Fibroblast of pulmonary artery (primary cell): ENCODE results near the gene AP3B1.
A peak's percentile ranks its signal among the peaks of the same experiment; 100 is the strongest.

ENCODE experiments used
- DNase-seq: peaks from one replicate; pipeline ENCODE4 v3.0.0-alpha.2; 2010; ENCODE audit warnings: low read depth
- H3K4me3 ChIP-seq: replicated peaks from 2 replicates; pipeline ENCODE4 v1.5.1; 2011; ENCODE audit warnings: low read depth, mild to moderate bottlenecking, control low read depth, low read length, moderate library complexity
- CTCF ChIP-seq: IDR thresholded peaks from 2 replicates; pipeline ENCODE4 v1.5.1; 2011; ENCODE audit warnings: mild to moderate bottlenecking, control low read depth, low read length, inconsistent platforms; ENCODE audit errors: missing control alignments

AP3B1 gene

GRCh38 chr5:78016863-78017529 is 277.5 kb downstream of the AP3B1 start:
- TF ChIP-seq CTCF: no peak
- DNase-seq: no peak
- H3K4me3 ChIP-seq: no peak overlapping the region

- peak; percentile 17 for TF ChIP-seq CTCF
- peak overlapping the region; percentile 15 for H3K4me3 ChIP-seq
- DNase-seq: peak; percentile 80
These were observed 284.5 kb downstream of the AP3B1 start for GRCh38 chr5:78009937-78010527.

- peak; percentile 68 for DNase-seq
- H3K4me3 ChIP-seq: no peak overlapping the region
- peak; percentile 91 for TF ChIP-seq CTCF
These were observed 286.0 kb downstream of the AP3B1 start for GRCh38 chr5:78008356-78008967.

GRCh38 chr5:78007233-78007632 is 287.3 kb downstream of the AP3B1 start:
- TF ChIP-seq CTCF: no peak
- DNase-seq: no peak

GRCh38 chr5:78006449-78006848 is 288.0 kb downstream of the AP3B1 start:
- TF ChIP-seq CTCF: no peak
- H3K4me3 ChIP-seq: no peak overlapping the region
- no peak for DNase-seq

More at GRCh38 chr5:78007233-78007632, 287.3 kb downstream of the AP3B1 start:
- H3K4me3 ChIP-seq: no peak overlapping the region

GRCh38 chr5:78005021-78005785 is 289.3 kb downstream of the AP3B1 start:
- H3K4me3 ChIP-seq: no peak overlapping the region
- peak; percentile 53 for DNase-seq
- no peak for TF ChIP-seq CTCF
